Neural progenitor cell (in vitro differentiated cells): ENCODE measurements around the gene CADM1. TPM values are rescaled to one million over a fixed set of nuclear protein-coding genes. Genes with fewer than 3 reads are reported as not detected.

ENCODE experiments used
- DNase-seq: peaks from one replicate; pipeline ENCODE4 v3.0.0-alpha.2; 2016; ENCODE audit warnings: low spot score
- H2AFZ ChIP-seq: fragments of 200-600 bp; sonication (generic); replicated peaks from 2 replicates; pipeline ENCODE4 v1.6.1; 2016; ENCODE audit warnings: antibody characterized with exemption
- H3F3A ChIP-seq: fragments of 200-600 bp; sonication (generic); 2 replicates; pipeline ENCODE4 v1.6.1; 2016; ENCODE audit warnings: antibody characterized with exemption, low read depth
- H3K27ac ChIP-seq: fragments of 200-600 bp; sonication (generic); 2 replicates; pipeline ENCODE4 v1.5.1; 2016; ENCODE audit warnings: mild to moderate bottlenecking
- H3K27me3 ChIP-seq: fragments of 200-600 bp; sonication (generic); 2 replicates; pipeline ENCODE4 v1.6.1; 2016; ENCODE audit warnings: mild to moderate bottlenecking, moderate library complexity
- H3K36me3 ChIP-seq: fragments of 200-600 bp; sonication (generic); 2 replicates; pipeline ENCODE4 v1.5.1; 2016
- H3K4me1 ChIP-seq: fragments of 200-600 bp; sonication (generic); 2 replicates; pipeline ENCODE4 v1.6.1; 2016; ENCODE audit warnings: mixed run types
- H3K4me2 ChIP-seq: fragments of 200-600 bp; sonication (generic); 2 replicates; pipeline ENCODE4 v1.6.1; 2016
- H3K4me3 ChIP-seq: fragments of 200-600 bp; sonication (generic); 2 replicates; pipeline ENCODE4 v1.5.1; 2016
- H3K79me2 ChIP-seq: fragments of 200-600 bp; sonication (generic); 2 replicates; pipeline ENCODE4 v1.6.1; 2016; ENCODE audit warnings: low read depth
- H3K9ac ChIP-seq: fragments of 200-600 bp; sonication (generic); 2 replicates; pipeline ENCODE4 v1.6.1; 2016
- H3K9me3 ChIP-seq: fragments of 200-600 bp; sonication (generic); 2 replicates; pipeline ENCODE4 v1.5.1; 2016; ENCODE audit warnings: low read depth
- H4K20me1 ChIP-seq: fragments of 200-600 bp; sonication (generic); 2 replicates; pipeline ENCODE4 v1.6.1; 2016; ENCODE audit warnings: low read depth
- H3K27ac Mint-ChIP-seq: 3 replicates; pipeline ENCODE4 v1.8.0; 2021; ENCODE audit warnings: mixed read lengths
- H3K27me3 Mint-ChIP-seq: 2 replicates; pipeline ENCODE4 v1.8.0; 2022; ENCODE audit warnings: low read depth, mild to moderate bottlenecking, inconsistent platforms, moderate library complexity, mixed read lengths; ENCODE audit not compliant: insufficient read depth
- H3K36me3 Mint-ChIP-seq: 3 replicates; pipeline ENCODE4 v1.8.0; 2021; ENCODE audit warnings: mixed read lengths
- H3K4me1 Mint-ChIP-seq: 3 replicates; pipeline ENCODE4 v1.8.0; 2021; ENCODE audit warnings: mixed read lengths
- H3K4me3 Mint-ChIP-seq: 3 replicates; pipeline ENCODE4 v1.8.0; 2021; ENCODE audit warnings: mild to moderate bottlenecking, moderate library complexity, mixed read lengths
- H3K9me3 Mint-ChIP-seq: 3 replicates; pipeline ENCODE4 v1.8.0; 2020; ENCODE audit warnings: mixed read lengths
- EZH2 ChIP-seq: fragments of 200-600 bp; sonication (generic); IDR thresholded peaks from 2 replicates; pipeline ENCODE4 v1.6.1; 2017; ENCODE audit warnings: antibody characterized with exemption, mild to moderate bottlenecking, moderate library complexity
- EZH2phosphoT487 ChIP-seq: fragments of 200-600 bp; sonication (generic); IDR thresholded peaks from 2 replicates; pipeline ENCODE4 v1.6.1; 2017; ENCODE audit warnings: antibody characterized with exemption
- total RNA-seq: library from RNA; depleted of rRNA; stranded (reverse); fragments of >200 nt; gene quantifications from 2 replicates; pipeline ENCODE4 v1.2.3, GENCODE V29; 2015; ENCODE audit warnings: low replicate concordance
- TF ChIP-seq, protein P1 (sequence below): fragments of 200-600 bp; sonication (generic); IDR thresholded peaks from 2 replicates; pipeline ENCODE4 v1.5.1; 2017; ENCODE audit warnings: antibody characterized with exemption, mild to moderate bottlenecking

Gene CADM1
- total RNA-seq, 1 donor from 2014 or later: 123 TPM

DNA sequence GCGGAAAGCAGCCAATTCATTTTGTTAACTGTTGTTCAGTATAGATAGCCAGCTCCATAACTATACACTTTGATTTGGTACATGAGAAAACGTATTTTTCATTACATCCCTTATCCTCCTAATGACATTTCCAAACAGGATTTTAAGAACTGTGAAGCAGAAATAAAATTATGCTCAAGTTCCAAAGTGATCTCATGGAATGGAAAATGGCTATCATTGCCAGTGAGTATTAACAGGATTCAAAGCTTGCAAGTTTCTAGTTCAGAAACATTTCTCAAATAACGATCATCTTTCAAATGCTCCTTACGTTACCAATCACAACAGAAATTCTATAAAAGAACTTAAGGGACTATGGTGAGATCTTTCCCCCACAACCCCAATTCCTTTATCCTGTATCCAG is 53.7 kb downstream of the CADM1 start:
- H2AFZ ChIP-seq: no peak overlapping the region
- Mint-ChIP-seq H3K27me3 (no peaks in the 10 kb centered on the region), H3K9me3 (peaks cover 24% of the 10 kb centered on the region), H3K4me3 (no peak overlapping the region), H3K4me1 (no peaks in the 10 kb centered on the region), H3K27ac (no peak overlapping the region), H3K36me3 (peaks cover 10% of the 10 kb centered on the region)
- no peak for DNase-seq
- H3K4me2 ChIP-seq: no peak overlapping the region
- no peaks in the 10 kb centered on the region for H3K36me3 ChIP-seq
- H3K4me1 ChIP-seq: peaks cover 2% of the 10 kb centered on the region
- no peaks in the 10 kb centered on the region for H3F3A ChIP-seq
- TF ChIP-seq EZH2phosphoT487 (no peak), EZH2 (no peak)
- TF ChIP-seq, protein P1, sequence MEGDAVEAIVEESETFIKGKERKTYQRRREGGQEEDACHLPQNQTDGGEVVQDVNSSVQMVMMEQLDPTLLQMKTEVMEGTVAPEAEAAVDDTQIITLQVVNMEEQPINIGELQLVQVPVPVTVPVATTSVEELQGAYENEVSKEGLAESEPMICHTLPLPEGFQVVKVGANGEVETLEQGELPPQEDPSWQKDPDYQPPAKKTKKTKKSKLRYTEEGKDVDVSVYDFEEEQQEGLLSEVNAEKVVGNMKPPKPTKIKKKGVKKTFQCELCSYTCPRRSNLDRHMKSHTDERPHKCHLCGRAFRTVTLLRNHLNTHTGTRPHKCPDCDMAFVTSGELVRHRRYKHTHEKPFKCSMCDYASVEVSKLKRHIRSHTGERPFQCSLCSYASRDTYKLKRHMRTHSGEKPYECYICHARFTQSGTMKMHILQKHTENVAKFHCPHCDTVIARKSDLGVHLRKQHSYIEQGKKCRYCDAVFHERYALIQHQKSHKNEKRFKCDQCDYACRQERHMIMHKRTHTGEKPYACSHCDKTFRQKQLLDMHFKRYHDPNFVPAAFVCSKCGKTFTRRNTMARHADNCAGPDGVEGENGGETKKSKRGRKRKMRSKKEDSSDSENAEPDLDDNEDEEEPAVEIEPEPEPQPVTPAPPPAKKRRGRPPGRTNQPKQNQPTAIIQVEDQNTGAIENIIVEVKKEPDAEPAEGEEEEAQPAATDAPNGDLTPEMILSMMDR: no peak
- H3K4me3 ChIP-seq: no peak overlapping the region
- peaks cover 7% of the 10 kb centered on the region for H3K9me3 ChIP-seq
- H3K79me2 ChIP-seq: peaks cover 25% of the 10 kb centered on the region
- no peaks in the 10 kb centered on the region for H3K27me3 ChIP-seq
- no peaks in the 10 kb centered on the region for H4K20me1 ChIP-seq
- no peak overlapping the region for H3K9ac ChIP-seq
- no peak overlapping the region for H3K27ac ChIP-seq

DNA sequence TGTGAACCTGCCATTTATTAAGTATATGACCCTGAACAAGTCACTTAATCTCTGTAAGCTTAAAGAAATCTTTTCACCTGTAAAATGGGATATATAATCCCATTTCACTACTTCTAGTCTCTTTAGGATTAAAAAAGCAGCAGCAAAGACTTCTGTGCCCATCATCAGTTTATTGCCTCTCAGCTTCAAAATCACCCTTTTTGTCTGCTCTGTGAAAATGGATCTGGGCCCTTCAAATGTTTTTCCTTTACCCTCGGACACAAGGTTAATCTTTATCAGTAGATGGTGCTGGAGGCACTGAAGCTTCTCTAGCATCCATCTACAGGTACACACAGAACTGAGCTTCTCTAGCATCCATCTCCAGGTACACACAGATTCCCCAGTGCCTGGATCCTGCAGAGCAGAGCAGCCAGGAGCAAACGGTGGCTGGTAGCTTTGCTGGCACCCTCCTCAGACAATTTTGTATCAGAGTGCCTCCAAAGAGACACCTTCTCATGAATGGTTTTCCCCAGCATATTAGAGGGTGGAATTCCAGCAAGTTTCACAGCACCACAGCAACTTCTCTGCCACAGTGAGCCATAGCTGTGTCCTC is 56.8 kb downstream of the CADM1 start:
- no peak for DNase-seq
- Histone ChIP-seq H3K4me2 (no peak overlapping the region), H3F3A (no peaks in the 10 kb centered on the region), H3K4me3 (no peak overlapping the region), H3K27me3 (no peaks in the 10 kb centered on the region), H3K27ac (no peak overlapping the region), H4K20me1 (no peaks in the 10 kb centered on the region), H2AFZ (no peak overlapping the region), H3K4me1 (no peaks in the 10 kb centered on the region), H3K9me3 (peaks cover 7% of the 10 kb centered on the region), H3K79me2 (peaks cover 19% of the 10 kb centered on the region), H3K9ac (no peak overlapping the region), H3K36me3 (no peaks in the 10 kb centered on the region)
- peaks cover 5% of the 10 kb centered on the region for H3K4me1 Mint-ChIP-seq
- no peak overlapping the region for H3K4me3 Mint-ChIP-seq
- no peaks in the 10 kb centered on the region for H3K27me3 Mint-ChIP-seq
- peaks cover 21% of the 10 kb centered on the region for H3K36me3 Mint-ChIP-seq
- peaks cover 24% of the 10 kb centered on the region for H3K9me3 Mint-ChIP-seq
- TF ChIP-seq, protein P1: no peak
- TF ChIP-seq EZH2phosphoT487 (no peak), EZH2 (no peak)
- no peak overlapping the region for H3K27ac Mint-ChIP-seq

DNA sequence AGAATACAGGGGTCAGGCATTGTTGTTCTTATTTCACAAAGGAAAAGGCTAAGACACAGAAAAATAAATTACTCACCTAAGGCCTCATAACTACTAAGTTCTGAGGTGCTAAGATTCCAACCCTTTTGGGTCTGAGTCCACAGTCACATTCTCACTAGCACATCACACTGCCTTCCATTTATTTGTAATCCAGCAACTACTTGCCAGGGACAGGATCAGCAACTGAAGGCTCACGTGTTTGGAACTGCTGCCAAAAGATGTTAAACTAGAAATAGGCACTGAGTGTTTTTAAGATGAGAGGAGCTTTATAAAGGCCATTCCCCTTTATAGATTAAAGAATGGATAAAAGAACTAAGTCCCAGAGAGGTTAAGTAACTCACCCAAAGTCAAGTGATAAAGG is 58.0 kb downstream of the CADM1 start:
- no peaks in the 10 kb centered on the region for H3K27me3 Mint-ChIP-seq
- Histone ChIP-seq H3K27me3 (no peaks in the 10 kb centered on the region), H3K9me3 (peaks cover 7% of the 10 kb centered on the region), H3K79me2 (peaks cover 19% of the 10 kb centered on the region), H3K36me3 (no peaks in the 10 kb centered on the region), H3F3A (no peaks in the 10 kb centered on the region), H3K4me3 (no peak overlapping the region), H3K27ac (no peak overlapping the region), H3K4me2 (no peak overlapping the region), H3K9ac (no peak overlapping the region), H3K4me1 (no peaks in the 10 kb centered on the region), H4K20me1 (no peaks in the 10 kb centered on the region), H2AFZ (no peak overlapping the region)
- H3K27ac Mint-ChIP-seq: no peak overlapping the region
- peaks cover 23% of the 10 kb centered on the region for H3K36me3 Mint-ChIP-seq
- peaks cover 5% of the 10 kb centered on the region for H3K4me1 Mint-ChIP-seq
- H3K4me3 Mint-ChIP-seq: no peak overlapping the region
- peaks cover 24% of the 10 kb centered on the region for H3K9me3 Mint-ChIP-seq
- TF ChIP-seq EZH2 (no peak), EZH2phosphoT487 (no peak)
- TF ChIP-seq, protein P1: no peak
- DNase-seq: no peak
